GM19023 (cell line): ENCODE results near the gene PLCE1.

ENCODE experiments used
- ATAC-seq: cut with Tn5 transposase; IDR thresholded peaks from one replicate; pipeline ENCODE4 v1.9.1; 2021; ENCODE audit warnings: mild to moderate bottlenecking, moderate library complexity; ENCODE audit not compliant: unreplicated experiment

PLCE1 gene

GRCh38 chr10:94016727-94017714 lies 23.3 kb downstream of the PLCE1 start:
- ATAC-seq, result no peak

- ATAC-seq, result no peak
Observed at GRCh38 chr10:94018107-94018506, 24.4 kb downstream of the PLCE1 start.

- no peak for ATAC-seq
Observed at GRCh38 chr10:94023906-94024305, 30.2 kb downstream of the PLCE1 start.

- ATAC-seq, result no peak
Observed at GRCh38 chr10:94024407-94024806, 30.7 kb downstream of the PLCE1 start.

GRCh38 chr10:94025806-94026205 lies 32.1 kb downstream of the PLCE1 start:
- no peak for ATAC-seq

- no peak for ATAC-seq
Observed at GRCh38 chr10:94027197-94027596, 33.5 kb downstream of the PLCE1 start.

- ATAC-seq, result no peak
Observed at GRCh38 chr10:94029955-94030354, 36.2 kb downstream of the PLCE1 start.

- no peak for ATAC-seq
Observed at GRCh38 chr10:94035982-94036765, 42.4 kb downstream of the PLCE1 start.

GRCh38 chr10:94036766-94037033 lies 43.0 kb downstream of the PLCE1 start:
- no peak for ATAC-seq

- no peak for ATAC-seq
Observed at GRCh38 chr10:94037286-94037685, 43.6 kb downstream of the PLCE1 start.

GRCh38 chr10:94038024-94038423 lies 44.3 kb downstream of the PLCE1 start:
- no peak for ATAC-seq

- ATAC-seq, result no peak
Observed at GRCh38 chr10:94041206-94041605, 47.5 kb downstream of the PLCE1 start.

GRCh38 chr10:94042001-94042833 lies 48.5 kb downstream of the PLCE1 start:
- ATAC-seq, result no peak

- no peak for ATAC-seq
Observed at GRCh38 chr10:94042834-94043175, 49.1 kb downstream of the PLCE1 start.
